Measurements from ENCODE around the gene OTOR. TPM values are rescaled to one million over a fixed set of nuclear protein-coding genes. Genes with fewer than 3 reads are reported as not detected.

The OTOR gene
- total and polyA plus RNA-seq, 2 of the 13 experiments (the other 11 are each of a cell fraction or from before 2014, with no cell fraction given): not detected

- no peak for TF ChIP-seq ZBTB10 (CRISPR knock-in tag; IDR thresholded peaks at IDR 0.05; ENCODE audit: borderline replicate concordance)
- TF ChIP-seq MATR3 (CRISPR knock-in tag; IDR thresholded peaks at IDR 0.05): no peak
- TF ChIP-seq MEIS2 (CRISPR knock-in tag; IDR thresholded peaks at IDR 0.05): peak; percentile 71; the same call in 1 of the 2 replicates
- TF ChIP-seq, protein P1, sequence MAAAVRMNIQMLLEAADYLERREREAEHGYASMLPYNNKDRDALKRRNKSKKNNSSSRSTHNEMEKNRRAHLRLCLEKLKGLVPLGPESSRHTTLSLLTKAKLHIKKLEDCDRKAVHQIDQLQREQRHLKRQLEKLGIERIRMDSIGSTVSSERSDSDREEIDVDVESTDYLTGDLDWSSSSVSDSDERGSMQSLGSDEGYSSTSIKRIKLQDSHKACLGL (CRISPR knock-in tag; IDR thresholded peaks at IDR 0.05): peak; percentile 79
- TF ChIP-seq, protein P2, sequence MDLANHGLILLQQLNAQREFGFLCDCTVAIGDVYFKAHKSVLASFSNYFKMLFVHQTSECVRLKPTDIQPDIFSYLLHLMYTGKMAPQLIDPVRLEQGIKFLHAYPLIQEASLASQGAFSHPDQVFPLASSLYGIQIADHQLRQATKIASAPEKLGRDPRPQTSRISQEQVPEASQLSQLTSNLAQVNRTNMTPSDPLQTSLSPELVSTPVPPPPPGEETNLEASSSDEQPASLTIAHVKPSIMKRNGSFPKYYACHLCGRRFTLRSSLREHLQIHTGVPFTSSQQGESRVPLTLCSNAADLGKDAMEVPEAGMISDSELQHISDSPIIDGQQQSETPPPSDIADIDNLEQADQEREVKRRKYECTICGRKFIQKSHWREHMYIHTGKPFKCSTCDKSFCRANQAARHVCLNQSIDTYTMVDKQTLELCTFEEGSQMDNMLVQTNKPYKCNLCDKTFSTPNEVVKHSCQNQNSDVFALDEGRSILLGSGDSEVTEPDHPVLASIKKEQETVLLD (CRISPR knock-in tag; IDR thresholded peaks at IDR 0.05; ENCODE audit: low read depth): peak; percentile 76; the same call in 1 of the 2 replicates
- TF ChIP-seq SCMH1 (CRISPR knock-in tag; IDR thresholded peaks at IDR 0.05; ENCODE audit: borderline replicate concordance): no peak
- no peak; the same call in 1 of the 2 replicates for TF ChIP-seq ZNF121 (CRISPR knock-in tag; IDR thresholded peaks at IDR 0.05)
- TF ChIP-seq RAD21 (CRISPR knock-in tag; IDR thresholded peaks at IDR 0.05): peak; percentile 74
- TF ChIP-seq, protein P3, sequence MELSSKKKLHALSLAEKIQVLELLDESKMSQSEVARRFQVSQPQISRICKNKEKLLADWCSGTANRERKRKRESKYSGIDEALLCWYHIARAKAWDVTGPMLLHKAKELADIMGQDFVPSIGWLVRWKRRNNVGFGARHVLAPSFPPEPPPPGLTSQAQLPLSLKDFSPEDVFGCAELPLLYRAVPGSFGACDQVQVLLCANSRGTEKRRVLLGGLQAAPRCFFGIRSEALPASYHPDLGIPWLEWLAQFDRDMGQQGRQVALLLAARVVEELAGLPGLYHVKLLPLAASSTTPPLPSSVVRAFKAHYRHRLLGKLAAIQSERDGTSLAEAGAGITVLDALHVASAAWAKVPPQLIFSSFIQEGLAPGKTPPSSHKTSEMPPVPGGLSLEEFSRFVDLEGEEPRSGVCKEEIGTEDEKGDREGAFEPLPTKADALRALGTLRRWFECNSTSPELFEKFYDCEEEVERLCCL (CRISPR knock-in tag; IDR thresholded peaks at IDR 0.05; ENCODE audit: borderline replicate concordance): peak; percentile 44; the same call in 1 of the 2 replicates
- TF ChIP-seq ZSCAN12 (CRISPR knock-in tag; IDR thresholded peaks at IDR 0.05): peak; percentile 81; the same call in 1 of the 2 replicates
- TF ChIP-seq ATF1 (CRISPR knock-in tag; IDR thresholded peaks at IDR 0.05): peak; percentile 99
- TF ChIP-seq HOXA9 (CRISPR knock-in tag; IDR thresholded peaks at IDR 0.05; ENCODE audit: borderline replicate concordance): peak; percentile 90
- peak; percentile 95; the same call in 1 of the 2 replicates for TF ChIP-seq MYC (CRISPR knock-in tag; IDR thresholded peaks at IDR 0.05; ENCODE audit: borderline replicate concordance)
- peak; percentile 9; the same call in 1 of the 2 replicates for TF ChIP-seq KDM6A (CRISPR knock-in tag; IDR thresholded peaks at IDR 0.05; ENCODE audit: low read depth)
- no peak for TF ChIP-seq CENPX (CRISPR knock-in tag; IDR thresholded peaks at IDR 0.05)
- TF ChIP-seq MXD3 (CRISPR knock-in tag; IDR thresholded peaks at IDR 0.05): peak; percentile 96
- 0 out of 2 replicates have a peak, but pooled peaks have one; percentile 83 for TF ChIP-seq ZNF17 (CRISPR knock-in tag; IDR thresholded peaks at IDR 0.05)
- TF ChIP-seq ZNF276 (CRISPR knock-in tag; IDR thresholded peaks at IDR 0.05; ENCODE audit: low read depth): peak; percentile 96
- peak; percentile 97 for TF ChIP-seq SRSF1 (optimal IDR thresholded peaks at IDR 0.05; ENCODE audit: low read depth, low read length)
- TF ChIP-seq NCOA1 (CRISPR knock-in tag; IDR thresholded peaks at IDR 0.05): peak; percentile 55; the same call in 1 of the 2 replicates
Observed at GRCh38 chr20:16729565-16730460, 18.3 kb upstream of the OTOR start, which contains the start of gene SNRPB2 (continued).

Measured in HepG2 (cell line).